ENCODE results near the gene PLEKHD1. TPM values are rescaled to one million over a fixed set of nuclear protein-coding genes. Genes with fewer than 3 reads are reported as not detected.

The PLEKHD1 gene
- total RNA-seq, 2 experiments from 2014 or later, result 0.47 to 0.63 TPM

DNA sequence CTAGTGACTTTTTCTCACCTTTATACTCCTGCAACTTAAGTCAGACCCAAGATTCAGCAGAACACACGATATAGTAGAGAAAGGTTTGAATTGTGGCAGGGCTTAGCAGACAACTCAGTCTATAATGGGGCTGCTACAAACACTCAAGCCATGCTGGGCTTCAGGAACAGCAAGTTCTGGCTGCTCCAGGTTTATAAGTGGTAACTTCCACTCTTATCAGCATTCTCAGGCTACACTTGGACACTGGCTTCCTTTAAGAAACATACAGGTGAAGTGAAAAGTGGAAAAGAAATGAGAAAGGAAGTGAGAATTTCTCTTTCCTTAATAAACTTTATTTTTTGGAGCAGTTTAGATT is 21.7 kb downstream of the PLEKHD1 start:
- Histone ChIP-seq H3K4me1 (ENCODE audit: insufficient read depth, low read length) (no peaks in the 10 kb centered on the region), H3K36me3 (ENCODE audit: insufficient read depth, low read length) (no peaks in the 10 kb centered on the region), H3K27ac (ENCODE audit: low read depth in 1 of 2, low read length in 2 of 2) (no peak overlapping the region), H3K9me3 (ENCODE audit: control insufficient read depth in 1 of 2, insufficient read depth in 1 of 2, low read length in 2 of 2) (no peaks in the 10 kb centered on the region), H3K27me3 (ENCODE audit: control insufficient read depth in 1 of 2, insufficient read depth in 2 of 2, low read length in 2 of 2) (no peaks in the 10 kb centered on the region), H3K4me3 (ENCODE audit: low read length) (no peak overlapping the region)
- TF ChIP-seq, protein P1, sequence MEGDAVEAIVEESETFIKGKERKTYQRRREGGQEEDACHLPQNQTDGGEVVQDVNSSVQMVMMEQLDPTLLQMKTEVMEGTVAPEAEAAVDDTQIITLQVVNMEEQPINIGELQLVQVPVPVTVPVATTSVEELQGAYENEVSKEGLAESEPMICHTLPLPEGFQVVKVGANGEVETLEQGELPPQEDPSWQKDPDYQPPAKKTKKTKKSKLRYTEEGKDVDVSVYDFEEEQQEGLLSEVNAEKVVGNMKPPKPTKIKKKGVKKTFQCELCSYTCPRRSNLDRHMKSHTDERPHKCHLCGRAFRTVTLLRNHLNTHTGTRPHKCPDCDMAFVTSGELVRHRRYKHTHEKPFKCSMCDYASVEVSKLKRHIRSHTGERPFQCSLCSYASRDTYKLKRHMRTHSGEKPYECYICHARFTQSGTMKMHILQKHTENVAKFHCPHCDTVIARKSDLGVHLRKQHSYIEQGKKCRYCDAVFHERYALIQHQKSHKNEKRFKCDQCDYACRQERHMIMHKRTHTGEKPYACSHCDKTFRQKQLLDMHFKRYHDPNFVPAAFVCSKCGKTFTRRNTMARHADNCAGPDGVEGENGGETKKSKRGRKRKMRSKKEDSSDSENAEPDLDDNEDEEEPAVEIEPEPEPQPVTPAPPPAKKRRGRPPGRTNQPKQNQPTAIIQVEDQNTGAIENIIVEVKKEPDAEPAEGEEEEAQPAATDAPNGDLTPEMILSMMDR (IDR thresholded peaks at IDR 0.05), result no peak
- intact Hi-C loops (cut with DNase I, micrococcal nuclease), result no loop called here
- Mint-ChIP-seq H3K27ac (no peak overlapping the region), H3K27me3 (peaks cover 8% of the 10 kb centered on the region), H3K36me3 (ENCODE audit: low read depth) (no peaks in the 10 kb centered on the region), H3K9me3 (no peaks in the 10 kb centered on the region), H3K4me1 (ENCODE audit: low read depth) (no peaks in the 10 kb centered on the region), H3K4me3 (no peak overlapping the region)
- POLR2A ChIA-PET, result no interaction called here
- CTCF ChIA-PET, result no interaction called here
- no peak for DNase-seq
- no peak for ATAC-seq (ENCODE audit: poor library complexity)

DNA sequence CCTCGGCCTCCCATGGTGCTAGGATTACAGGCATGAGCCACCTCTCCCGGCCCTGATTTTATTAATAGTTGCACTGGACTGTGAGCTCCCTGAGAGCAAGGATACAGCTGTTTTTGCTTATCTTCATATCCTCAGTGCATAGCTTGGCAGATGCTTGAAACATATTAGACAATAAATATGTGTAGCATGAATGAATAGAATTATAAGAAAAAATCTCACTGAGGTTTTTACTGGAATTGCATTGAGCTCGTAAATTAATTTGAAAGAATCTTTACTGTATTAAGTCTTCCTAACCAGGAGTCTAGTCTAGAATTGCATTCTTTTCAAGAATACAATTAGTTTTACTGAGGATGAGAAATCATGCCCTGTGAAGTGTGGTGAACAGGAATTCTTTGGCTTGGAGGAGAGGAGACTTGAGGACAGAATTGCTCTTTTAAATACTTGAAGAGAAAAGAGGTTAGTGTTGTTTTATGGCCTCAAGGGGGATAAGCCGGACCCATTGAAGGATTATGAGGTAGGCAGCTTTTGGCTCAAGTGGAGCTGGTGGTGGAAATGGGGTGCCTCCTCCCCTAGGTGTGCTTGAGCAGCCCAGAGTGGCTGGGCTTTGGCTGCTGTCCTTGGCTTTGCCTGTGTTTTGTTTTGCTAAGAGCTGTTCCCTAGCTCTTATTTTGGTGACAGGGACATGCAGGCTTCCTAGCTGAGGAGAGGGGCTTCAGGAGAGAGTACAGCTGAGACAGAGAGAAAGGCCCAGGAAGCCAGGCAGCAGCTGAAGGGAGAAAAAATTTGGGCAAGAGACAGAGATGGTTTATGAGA is 34.0 kb downstream of the PLEKHD1 start:
- Histone ChIP-seq H3K36me3 (ENCODE audit: insufficient read depth, low read length) (no peaks in the 10 kb centered on the region), H3K4me3 (ENCODE audit: low read length) (no peak overlapping the region), H3K27ac (ENCODE audit: low read depth in 1 of 2, low read length in 2 of 2) (no peak overlapping the region), H3K4me1 (ENCODE audit: insufficient read depth, low read length) (no peaks in the 10 kb centered on the region), H3K9me3 (ENCODE audit: control insufficient read depth in 1 of 2, insufficient read depth in 1 of 2, low read length in 2 of 2) (no peaks in the 10 kb centered on the region), H3K27me3 (ENCODE audit: control insufficient read depth in 1 of 2, insufficient read depth in 2 of 2, low read length in 2 of 2) (peaks cover 6 to 8% of the 10 kb centered on the region in 2 experiments)
- intact Hi-C loops (cut with DNase I, micrococcal nuclease), result no loop called here
- Mint-ChIP-seq H3K4me1 (ENCODE audit: low read depth) (no peaks in the 10 kb centered on the region), H3K4me3 (no peak overlapping the region), H3K27me3 (peaks cover 46% of the 10 kb centered on the region), H3K9me3 (no peaks in the 10 kb centered on the region), H3K36me3 (ENCODE audit: low read depth) (no peaks in the 10 kb centered on the region), H3K27ac (no peak overlapping the region)
- TF ChIP-seq, protein P1 (IDR thresholded peaks at IDR 0.05), result no peak
- DNase-seq, result no peak
- ChIA-PET POLR2A (interaction anchor here (0.5 kb wide), 1 partner anchor 749 kb away, joined by 3 read pairs; no protein-coding TSS in a partner anchor), CTCF (no interaction called here)
- no peak for ATAC-seq (ENCODE audit: poor library complexity)

DNA sequence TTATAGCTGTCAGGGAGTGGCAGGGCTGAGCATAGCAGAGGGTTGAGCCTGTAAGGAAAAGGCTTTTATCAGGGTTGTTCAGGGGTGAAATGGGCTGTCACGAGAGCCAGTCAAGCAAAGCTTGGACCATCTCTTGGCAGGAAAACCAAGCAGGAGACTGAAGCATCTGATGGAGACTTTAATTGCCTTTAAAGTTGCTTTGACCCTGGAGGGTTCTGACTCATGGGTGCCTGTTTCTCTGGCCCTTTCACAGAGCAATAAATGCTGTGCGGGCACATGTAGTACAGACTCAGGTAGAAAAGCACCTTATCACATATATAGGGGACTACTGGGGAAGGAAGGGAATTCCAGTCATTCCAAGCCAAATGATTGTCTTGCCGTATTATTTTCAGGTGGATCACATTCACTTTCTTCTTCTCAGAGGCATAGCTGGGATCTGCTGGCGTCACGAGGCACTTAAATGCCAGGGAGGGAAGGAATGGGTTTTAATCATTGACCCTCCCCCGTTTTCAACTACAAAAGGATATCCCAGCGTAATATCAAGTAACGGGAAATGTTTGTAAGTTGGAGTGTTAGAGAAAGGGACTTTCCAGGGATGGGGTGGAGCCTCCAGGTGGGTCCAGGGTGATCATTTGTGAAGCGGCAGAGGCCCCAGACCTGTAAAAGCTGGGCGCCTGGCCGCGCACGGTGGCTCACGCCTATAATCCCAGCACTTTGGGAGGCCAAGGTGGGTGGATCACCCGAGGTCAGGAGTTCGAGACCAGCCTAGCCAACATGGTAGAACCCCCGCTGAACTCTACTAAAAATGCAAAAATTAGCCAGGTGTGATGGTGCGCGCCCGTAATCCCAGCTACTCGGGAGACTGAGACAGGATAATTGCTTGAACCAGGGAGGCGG is 34.9 kb downstream of the PLEKHD1 start:
- Histone ChIP-seq H3K36me3 (ENCODE audit: insufficient read depth, low read length) (no peaks in the 10 kb centered on the region), H3K4me3 (ENCODE audit: low read length) (no peak overlapping the region), H3K27ac (ENCODE audit: low read depth in 1 of 2, low read length in 2 of 2) (no peak overlapping the region), H3K27me3 (ENCODE audit: control insufficient read depth in 1 of 2, insufficient read depth in 2 of 2, low read length in 2 of 2) (peaks cover 6 to 8% of the 10 kb centered on the region in 2 experiments), H3K9me3 (ENCODE audit: control insufficient read depth in 1 of 2, insufficient read depth in 1 of 2, low read length in 2 of 2) (no peaks in the 10 kb centered on the region), H3K4me1 (ENCODE audit: insufficient read depth, low read length) (no peaks in the 10 kb centered on the region)
- ATAC-seq (ENCODE audit: poor library complexity) (no peak), DNase-seq (no peak)
- no peaks in the 10 kb centered on the region for H3K4me1 Mint-ChIP-seq (ENCODE audit: low read depth)
- H3K36me3 Mint-ChIP-seq (ENCODE audit: low read depth), result no peaks in the 10 kb centered on the region
- CTCF ChIA-PET, result no interaction called here
- TF ChIP-seq, protein P1 (IDR thresholded peaks at IDR 0.05), result no peak
- intact Hi-C loops (cut with DNase I, micrococcal nuclease), result no loop called here
- no peaks in the 10 kb centered on the region for H3K9me3 Mint-ChIP-seq
- no peak overlapping the region for H3K4me3 Mint-ChIP-seq
- peaks cover 42% of the 10 kb centered on the region for H3K27me3 Mint-ChIP-seq
- H3K27ac Mint-ChIP-seq, result no peak overlapping the region
- POLR2A ChIA-PET, result interaction anchor here (0.5 to 0.6 kb wide), 2 partner anchors 9 to 748 kb away, joined by 3 read pairs; no protein-coding TSS in a partner anchor
